K562 treated with DMSO at 1 percent for 4 hours (cell line): Measurements from ENCODE around the gene MEF2D. TPM values are rescaled to one million over a fixed set of nuclear protein-coding genes. Genes with fewer than 3 reads are reported as not detected.

Experiments
- total RNA-seq: library from RNA; unstranded; fragments of 300-600 nt; gene quantifications from 2 replicates; pipeline ENCODE4 v1.2.3, GENCODE V29; 2022; ENCODE audit not compliant: insufficient read depth

The MEF2D gene
- total RNA-seq: 11.7 and 13.0 TPM in 2 replicates

DNA sequence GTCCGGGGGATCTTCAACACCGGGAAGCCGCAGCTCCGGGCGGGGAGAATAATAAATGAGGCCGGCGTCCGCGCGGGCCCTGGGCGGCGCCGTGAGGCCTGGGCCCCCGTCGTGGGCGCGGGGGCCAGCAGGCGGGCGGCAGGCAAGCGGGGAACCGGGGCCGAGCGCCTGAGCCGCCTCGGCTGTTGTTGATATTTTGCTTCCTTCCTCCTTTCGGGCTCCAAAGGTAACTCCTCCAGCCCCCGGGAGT lies at the start of gene MEF2D:
Gene MEF2D, minus strand, starts transcription at position 233 of the 250 bp plus-strand sequence. CDS start 17,483 bp downstream, outside the sequence.

Other genes starting within 250 kb of the MEF2D start
- gene SMG5, start 217.9 kb downstream of the MEF2D start, total RNA-seq: 45.9 and 65.7 TPM in 2 replicates
- 4.9 and 11.9 TPM in 2 replicates for gene TMEM79, start 216.4 kb downstream of the MEF2D start, total RNA-seq
- gene GLMP, start 205.1 kb downstream of the MEF2D start, total RNA-seq: 30.9 and 33.6 TPM in 2 replicates
- not detected in 2 replicates for gene VHLL, start 201.5 kb downstream of the MEF2D start, total RNA-seq
- gene CCT3, start 162.5 kb downstream of the MEF2D start, total RNA-seq: 323 and 373 TPM in 2 replicates
- not detected in 2 replicates for gene TSACC, start 162.2 kb downstream of the MEF2D start, total RNA-seq
- not detected in 2 replicates for gene RHBG, start 131.6 kb downstream of the MEF2D start, total RNA-seq
- gene IQGAP3, start 71.8 kb upstream of the MEF2D start, total RNA-seq: 20.0 and 21.0 TPM in 2 replicates
- not detected in 2 replicates for gene TTC24, start 78.9 kb upstream of the MEF2D start, total RNA-seq
- gene NAXE, start 91.0 kb upstream of the MEF2D start, total RNA-seq: 119 TPM in 2 replicates
- 8.8 and 9.0 TPM in 2 replicates for gene GPATCH4, start 100.7 kb upstream of the MEF2D start, total RNA-seq
- gene HAPLN2, start 118.6 kb upstream of the MEF2D start, total RNA-seq: 1.2 and 3.3 TPM in 2 replicates
- gene BCAN, start 141.3 kb upstream of the MEF2D start, total RNA-seq: 0.21 TPM in 1 of 2 replicates, not detected in the other
- gene NES, start 176.6 kb upstream of the MEF2D start, total RNA-seq: 7.0 and 9.8 TPM in 2 replicates
- gene CRABP2, start 204.8 kb upstream of the MEF2D start, total RNA-seq: 7.7 TPM in 1 of 2 replicates, not detected in the other
- 47.9 and 64.7 TPM in 2 replicates for gene METTL25B, start 227.7 kb upstream of the MEF2D start, total RNA-seq
- gene ISG20L2, start 228.0 kb upstream of the MEF2D start, total RNA-seq: 22.0 and 28.4 TPM in 2 replicates
- 19.0 and 38.5 TPM in 2 replicates for gene MRPL24, start 240.3 kb upstream of the MEF2D start, total RNA-seq